Measurements from ENCODE around the gene MYO7B.

The MYO7B gene

DNA sequence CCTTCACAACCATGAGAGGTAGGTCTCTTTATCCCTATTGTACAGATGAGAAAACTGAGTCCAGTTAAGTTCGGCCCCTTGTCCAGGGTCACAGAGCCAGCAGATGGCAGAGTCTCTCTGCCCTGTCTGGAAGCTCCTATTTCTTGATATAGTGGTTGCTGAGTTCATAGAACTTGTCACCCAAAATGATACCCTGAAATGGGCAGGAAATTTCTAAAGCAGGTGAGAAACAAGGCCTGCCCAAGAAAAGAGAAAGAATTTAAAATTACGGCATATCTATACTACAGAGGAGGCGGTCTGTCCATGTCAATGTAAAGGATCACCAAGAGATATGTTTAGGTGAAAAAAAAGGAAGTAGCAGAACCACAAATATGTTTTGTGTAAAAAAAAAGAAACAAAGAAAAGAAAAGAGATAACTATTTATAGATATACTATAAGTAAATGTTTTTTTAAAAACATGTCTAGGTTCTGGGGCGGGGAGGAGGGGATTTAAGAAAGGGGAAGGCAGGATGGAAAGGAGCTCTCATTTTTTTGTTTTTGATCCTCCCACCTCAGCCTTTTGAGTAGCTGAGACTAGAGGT lies 39.8 kb downstream of the MYO7B start:
- no peak for DNase-seq

GRCh38 chr2:127575941-127576432 lies 40.5 kb downstream of the MYO7B start:
- DNase-seq, result no peak

GRCh38 chr2:127576433-127577207 lies 41.1 kb downstream of the MYO7B start:
- DNase-seq, result no peak

DNA sequence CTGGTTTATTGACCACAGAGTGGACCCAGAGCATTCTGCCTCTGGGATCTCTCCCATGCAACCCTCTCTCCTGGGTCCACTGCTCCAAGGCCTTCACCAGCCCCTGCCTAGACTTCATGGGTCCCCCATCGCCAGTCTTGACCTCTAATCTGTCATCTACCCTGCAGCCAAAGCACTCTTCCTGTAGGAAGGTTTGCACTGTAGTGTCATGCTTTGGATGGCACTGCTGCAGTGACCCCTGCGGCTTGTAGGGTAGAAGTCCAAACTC lies 41.7 kb downstream of the MYO7B start:
- no peak for DNase-seq

DNA sequence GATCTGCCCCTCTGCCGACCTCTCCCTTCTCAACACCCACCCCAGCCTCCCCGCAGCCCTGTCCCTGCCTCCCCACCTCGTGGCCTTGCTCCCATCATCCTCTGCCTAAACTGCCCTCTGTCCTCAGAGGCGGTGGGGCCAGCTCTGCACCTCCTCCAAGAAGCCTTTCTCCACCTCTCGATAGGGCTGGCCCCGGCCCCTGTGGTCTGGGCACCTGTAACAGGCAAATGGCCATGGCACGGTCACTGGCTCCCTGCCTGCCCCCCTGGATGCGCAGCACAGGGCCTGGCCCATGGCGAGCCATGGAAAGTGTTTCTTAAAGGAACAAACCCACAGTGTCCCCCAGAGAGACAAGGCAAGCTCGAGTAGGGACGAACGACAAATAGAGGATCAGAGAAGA lies 42.0 kb downstream of the MYO7B start:
- no peak for DNase-seq

GRCh38 chr2:127577973-127578372 lies 42.5 kb downstream of the MYO7B start:
- DNase-seq, result no peak

DNA sequence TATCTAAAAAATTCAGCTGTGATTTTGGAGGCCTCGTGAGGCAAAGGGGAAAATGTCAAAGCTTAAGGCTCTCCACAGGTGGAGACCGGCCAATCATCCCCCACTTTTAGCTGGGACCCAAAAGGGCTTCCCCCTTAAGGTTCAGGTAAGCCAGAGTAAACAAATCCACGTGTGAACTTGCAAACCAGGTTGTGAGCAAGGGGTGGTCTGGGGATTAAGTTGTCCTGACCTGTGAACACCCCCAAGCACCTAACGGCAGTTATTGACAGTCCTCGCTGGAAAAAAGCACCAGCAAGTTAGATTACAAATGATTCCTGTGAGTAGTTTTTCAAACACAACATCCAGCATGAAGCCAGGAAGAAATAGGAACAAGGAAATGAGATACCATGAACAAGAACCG lies 42.9 kb downstream of the MYO7B start:
- no peak for DNase-seq

DNA sequence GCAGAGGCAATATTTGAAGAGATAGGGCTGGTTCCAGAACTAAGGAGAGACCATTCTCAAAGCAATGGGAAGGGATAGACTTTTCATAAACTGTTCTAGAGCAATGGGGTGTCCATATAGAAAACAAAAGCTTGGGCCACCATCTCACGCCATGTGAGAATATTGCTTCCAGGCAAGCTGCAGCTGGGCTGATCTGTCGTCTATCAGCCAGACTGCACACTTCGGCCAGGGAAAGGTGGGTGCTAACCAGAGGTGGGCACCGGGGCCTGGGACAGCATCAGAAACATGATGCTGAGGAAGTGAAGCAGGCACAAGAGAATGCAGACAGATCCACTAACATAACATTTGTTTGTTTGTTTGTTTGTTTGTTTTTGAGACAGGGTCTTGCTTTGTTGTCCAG lies 43.7 kb downstream of the MYO7B start:
- no peak for DNase-seq

DNA sequence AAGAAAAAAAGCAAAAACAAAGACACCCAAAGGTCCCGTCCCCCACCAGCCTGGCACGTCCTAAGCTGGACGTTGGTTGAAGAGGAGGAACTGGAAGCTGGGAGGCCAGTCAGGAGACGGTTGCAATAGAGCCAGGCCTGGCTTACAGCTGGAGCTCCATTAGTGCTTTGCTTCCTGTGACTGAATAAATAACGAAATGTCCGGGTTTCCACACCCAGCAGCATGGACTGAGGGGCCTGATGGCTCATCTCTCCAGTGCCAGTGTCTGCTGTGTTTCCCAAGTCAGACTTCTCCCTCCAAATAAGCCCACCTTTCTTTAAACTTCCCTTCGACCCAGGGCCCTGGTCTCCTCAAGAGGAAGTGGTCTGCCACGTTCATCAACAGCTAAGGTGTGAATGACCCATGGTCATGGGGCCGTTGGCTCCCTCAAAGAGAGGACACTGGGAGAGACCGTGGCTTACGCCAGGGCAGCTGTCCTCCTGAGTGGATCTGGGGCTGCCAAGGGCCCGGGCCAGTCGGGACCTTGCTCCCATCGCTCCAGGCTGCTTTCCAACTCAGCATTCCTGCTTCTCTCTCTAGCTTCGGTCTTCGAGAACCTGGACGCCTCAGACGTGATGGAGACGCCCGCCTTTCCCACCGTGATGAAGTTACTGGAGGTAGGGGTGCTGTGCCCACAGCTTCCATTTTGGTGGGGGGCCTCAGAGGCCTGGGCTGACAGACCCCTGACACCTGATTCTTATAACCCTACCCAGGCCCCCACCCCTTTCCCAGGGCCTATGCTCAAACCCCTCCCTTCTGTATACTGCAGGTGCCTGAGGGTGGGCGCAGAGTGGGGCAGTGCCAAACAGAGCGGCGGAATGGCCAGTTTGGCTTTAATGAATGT lies 44.9 kb downstream of the MYO7B start:
- DNase-seq, result no peak

DNA sequence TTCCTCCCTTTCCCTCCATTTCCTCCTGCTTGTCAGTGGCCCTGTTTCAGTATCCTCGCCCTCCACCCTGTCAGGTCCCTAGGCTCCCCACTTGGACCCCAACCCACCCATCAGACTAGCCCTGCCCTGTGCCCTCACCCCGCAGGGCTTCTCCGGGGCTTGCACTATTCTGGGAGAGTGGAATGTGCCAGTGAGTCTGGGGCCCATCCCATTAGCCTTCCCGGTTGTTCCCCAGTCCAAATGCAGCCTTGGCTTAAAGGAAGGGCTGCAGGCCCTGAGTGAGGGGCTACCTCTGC lies 45.5 kb downstream of the MYO7B start:
- DNase-seq, result no peak

- no peak for DNase-seq
Observed at GRCh38 chr2:127581516-127582490, 46.3 kb downstream of the MYO7B start.

- DNase-seq, result no peak
Observed at GRCh38 chr2:127582863-127583861, 47.7 kb downstream of the MYO7B start.

GRCh38 chr2:127584047-127584446 lies 48.6 kb downstream of the MYO7B start:
- no peak for DNase-seq

- no peak for DNase-seq
Observed at GRCh38 chr2:127584516-127585033, 49.1 kb downstream of the MYO7B start.

DNA sequence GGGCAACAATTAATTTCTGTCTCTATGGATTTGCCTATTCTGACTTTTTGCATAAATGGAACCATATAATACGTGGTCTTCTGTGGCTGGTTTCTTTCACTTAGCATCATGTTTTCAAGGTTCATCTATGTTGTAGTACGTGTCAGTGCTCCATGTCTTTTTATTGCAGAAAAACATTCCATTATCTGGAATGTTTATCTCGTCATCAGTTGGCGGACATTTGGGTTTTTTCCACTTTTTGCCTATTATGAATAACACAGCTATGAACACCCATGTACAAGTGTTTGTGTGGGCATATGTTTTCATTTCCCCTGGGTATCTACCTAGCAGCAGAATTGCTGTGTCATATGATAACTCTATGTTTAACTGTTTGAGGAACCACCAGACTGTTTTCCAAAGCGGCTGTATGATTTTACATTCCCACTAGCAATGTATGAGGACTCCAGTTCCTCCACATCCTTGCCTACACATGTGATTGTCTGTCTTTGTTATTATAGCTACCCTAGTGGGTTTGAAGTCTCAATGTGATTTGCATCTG lies 49.9 kb downstream of the MYO7B start:
- no peak for DNase-seq

GRCh38 chr2:127586136-127586535 lies 50.7 kb downstream of the MYO7B start:
- DNase-seq, result no peak

DNA sequence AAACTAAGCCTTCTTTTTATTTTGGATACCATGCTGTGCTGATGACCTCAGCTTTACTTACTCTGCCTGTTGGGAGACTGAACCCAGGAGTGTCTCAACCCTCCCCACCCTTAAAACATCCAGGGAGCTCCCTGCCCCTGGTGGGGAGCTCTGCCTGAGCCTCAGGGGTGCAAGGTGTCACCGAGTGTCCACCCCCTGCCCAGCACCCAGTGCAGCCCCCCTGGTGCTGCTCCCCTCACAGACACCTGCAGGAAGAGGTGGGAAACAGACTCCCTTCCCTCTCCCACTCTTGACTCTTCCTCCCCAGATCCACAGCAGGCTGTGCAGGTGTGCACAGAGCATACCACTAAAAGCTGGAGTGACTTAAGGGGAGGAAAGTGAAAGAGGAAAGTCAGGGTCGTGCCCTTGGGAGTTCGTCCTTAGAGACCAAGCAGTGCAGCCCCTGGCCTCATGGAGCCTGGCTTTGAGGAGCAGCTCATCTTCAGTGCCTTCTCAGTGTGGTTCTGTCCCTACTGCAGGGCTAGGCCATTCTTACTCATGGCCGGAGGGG lies 51.3 kb downstream of the MYO7B start:
- DNase-seq, result no peak

DNA sequence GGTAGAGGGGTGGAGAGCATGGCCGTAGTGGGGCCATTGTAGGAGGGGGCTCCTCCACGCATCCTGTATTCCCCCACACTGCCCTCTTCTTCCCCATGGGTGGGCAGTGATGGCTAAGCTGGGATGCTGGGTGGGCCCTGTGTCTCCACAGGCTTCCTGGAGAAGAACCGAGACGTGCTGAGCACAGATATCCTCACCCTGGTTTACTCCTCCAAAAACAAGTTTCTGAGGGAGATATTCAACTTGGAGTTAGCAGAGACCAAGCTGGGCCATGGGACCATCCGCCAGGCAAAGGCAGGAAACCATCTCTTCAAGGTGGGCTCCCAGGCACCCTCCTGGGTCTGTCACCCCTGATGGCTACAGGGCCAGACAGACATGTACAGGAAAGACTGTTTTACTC lies 52.8 kb downstream of the MYO7B start:
- no peak for DNase-seq

DNA sequence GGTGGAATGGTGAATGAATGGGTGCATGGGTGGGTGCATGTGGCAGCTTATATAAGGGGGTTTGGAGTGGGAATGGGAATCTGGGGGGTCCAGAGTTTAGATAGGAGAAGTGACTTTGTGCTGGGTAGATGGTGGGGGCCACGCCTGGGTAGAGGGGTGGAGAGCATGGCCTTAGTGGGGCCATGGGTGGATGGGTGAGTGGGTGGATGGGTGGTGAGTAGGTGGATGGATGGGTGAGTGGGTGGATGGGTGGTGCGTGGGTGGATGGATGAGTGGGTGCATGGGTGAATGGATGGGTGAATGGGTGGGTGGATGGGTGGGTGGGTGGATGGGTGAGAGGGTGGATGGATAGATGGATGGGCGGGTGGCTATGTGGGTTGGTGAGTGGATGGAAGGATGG lies 53.9 kb downstream of the MYO7B start:
- no peak for DNase-seq

DNA sequence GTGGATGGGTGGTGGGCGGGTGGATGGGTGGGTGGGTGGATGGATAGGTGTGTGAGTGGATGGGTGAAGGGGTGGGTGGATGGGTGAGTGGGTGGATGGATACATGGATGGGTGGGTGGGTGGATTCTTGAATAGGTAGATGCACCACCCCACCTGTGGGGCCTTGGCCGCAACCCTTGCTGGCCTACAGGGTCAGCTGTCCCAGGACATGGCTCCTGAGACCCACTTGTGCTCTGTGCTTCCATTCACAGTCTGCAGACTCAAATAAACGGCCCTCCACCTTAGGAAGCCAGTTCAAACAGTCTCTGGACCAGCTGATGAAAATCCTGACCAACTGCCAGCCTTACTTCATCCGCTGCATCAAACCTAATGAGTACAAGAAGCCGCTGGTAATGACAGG lies 54.4 kb downstream of the MYO7B start:
- DNase-seq, result no peak

All from activated gamma-delta T cell treated with Interleukin-2 at 50 U/mL for 16 hours (primary cell).